K562 (cell line): Measurements from ENCODE around the gene CENPN. TPM values are rescaled to one million over a fixed set of nuclear protein-coding genes. Genes with fewer than 3 reads are reported as not detected.

Experiments used
- CBFB ChIP-seq: sonication (generic); formaldehyde crosslinking; IDR thresholded peaks from 2 replicates; pipeline ENCODE4 v1.4.0; 2020; ENCODE audit warnings: mild to moderate bottlenecking, missing genetic modification reagents
- CHCHD3 ChIP-seq: fragments of 250-450 bp; sonication (Bioruptor Pico); IDR thresholded peaks from 2 replicates; pipeline ENCODE4 v2.1.2; 2022; ENCODE audit warnings: mild to moderate bottlenecking
- CHD7 ChIP-seq: fragments of 200-600 bp; sonication (generic); IDR thresholded peaks from one replicate; pipeline ENCODE4 v1.6.1; 2012; ENCODE audit warnings: mild to moderate bottlenecking, low read depth, low read length, inconsistent platforms
- FOXP4 ChIP-seq: sonication (generic); formaldehyde crosslinking; IDR thresholded peaks from 2 replicates; pipeline ENCODE4 v1.8.0; 2022; ENCODE audit warnings: mild to moderate bottlenecking, missing genetic modification reagents, borderline replicate concordance
- GTF2F1 ChIP-seq: IDR thresholded peaks from 2 replicates; pipeline ENCODE4 v1.6.1; 2011; ENCODE audit warnings: low read depth, low read length, improper control_type of control experiment
- HDAC2 ChIP-seq: fragments of 450-650 bp; IDR thresholded peaks from 2 replicates; pipeline ENCODE4 v1.6.1; 2016; ENCODE audit warnings: mild to moderate bottlenecking
- HEY1 ChIP-seq: fragments of 250-450 bp; sonication (Bioruptor Pico); IDR thresholded peaks from 2 replicates; pipeline ENCODE4 v1.5.0; 2020; ENCODE audit warnings: mild to moderate bottlenecking, moderate library complexity, borderline replicate concordance
- HMGXB4 ChIP-seq: sonication (generic); formaldehyde crosslinking; IDR thresholded peaks from 2 replicates; pipeline ENCODE4 v1.8.1; 2023; ENCODE audit warnings: mild to moderate bottlenecking, missing genetic modification reagents
- POLR2AphosphoS2 ChIP-seq: IDR thresholded peaks from 2 replicates; pipeline ENCODE4 v1.6.1; 2012; ENCODE audit warnings: low read length, improper control_type of control experiment
- PTTG1 ChIP-seq: fragments of 450-650 bp; IDR thresholded peaks from 2 replicates; pipeline ENCODE4 v1.6.1; 2016; ENCODE audit warnings: low read depth, mild to moderate bottlenecking, missing genetic modification characterization, missing compliant biosample characterization
- TGIF2 ChIP-seq: sonication (generic); formaldehyde crosslinking; IDR thresholded peaks from 2 replicates; pipeline ENCODE4 v1.8.1; 2022; ENCODE audit warnings: mild to moderate bottlenecking, missing genetic modification reagents, moderate library complexity
- ZNF41 ChIP-seq: fragments of 250-450 bp; sonication (Bioruptor Pico); conservative IDR thresholded peaks from 2 replicates; pipeline ENCODE4 v1.4.0; 2020; ENCODE audit warnings: mild to moderate bottlenecking
- polyA plus RNA-seq, 8 experiments: library from polyadenylated mRNA; depleted of rRNA in 4 of 8; stranded (reverse) in 5 of 8; unstranded in 3 of 8; fragments of >200 nt; fragmentation: Nextera tagmentation in 2 of 8; fragmentation: Illumina TruSeq in 1 of 8; extraction: Ambion mirVana in 2 of 8; extraction: Trizol in 1 of 8; gene quantifications; 2 replicates each; pipeline versions ENCODE4 v1.2.1 to v1.2.3, GENCODE V29; 2011 to 2014; ENCODE audit warnings: inconsistent platforms in 1 of 8, missing spikeins in 1 of 8
- total RNA-seq, 7 experiments: library from RNA; depleted of rRNA in 6 of 7; stranded (reverse); fragments of >200 nt in 6 of 7; fragmentation: Illumina TruSeq in 2 of 7; extraction: Trizol in 2 of 7; gene quantifications; 2 replicates each; pipeline versions ENCODE4 v1.2.1 to v1.2.3, GENCODE V29; 2011 to 2021; ENCODE audit warnings: low replicate concordance in 1 of 7

Gene CENPN
- total and polyA plus RNA-seq, 9 of the 15 experiments (the other 6 are each of a cell fraction or from before 2014, with no cell fraction given) = 92.3 to 384 (median 140) TPM

GRCh38 chr16:81077076-81077940 is 70.3 kb downstream of the CENPN start, which contains the start of gene C16orf46 (continued):
- peak; percentile 95; the same call in 1 of the 2 replicates for TF ChIP-seq HDAC2
- no peak for TF ChIP-seq PTTG1
- no peak for TF ChIP-seq CHCHD3 (CRISPR knock-in tag)
- TF ChIP-seq HMGXB4 (CRISPR knock-in tag) = no peak; the same call in 1 of the 2 replicates
- no peak for TF ChIP-seq HEY1 (CRISPR knock-in tag)
- TF ChIP-seq POLR2AphosphoS2 = peak; percentile 70; the same call in 1 of the 2 replicates
- no peak for TF ChIP-seq TGIF2
- 0 out of 2 replicates have a peak, but pooled peaks have one; percentile 5 for TF ChIP-seq FOXP4 (CRISPR knock-in tag)
- no peak for TF ChIP-seq CHD7
- TF ChIP-seq ZNF41 (CRISPR knock-in tag) = no peak
- no peak for TF ChIP-seq CBFB
- no peak; the same call in 1 of the 2 replicates for TF ChIP-seq GTF2F1
